ENCODE data around the gene RAMACL. TPM values are rescaled to one million over a fixed set of nuclear protein-coding genes. Genes with fewer than 3 reads are reported as not detected.

Gene RAMACL
- total RNA-seq, 1 donor from 2014 or later = not detected

DNA sequence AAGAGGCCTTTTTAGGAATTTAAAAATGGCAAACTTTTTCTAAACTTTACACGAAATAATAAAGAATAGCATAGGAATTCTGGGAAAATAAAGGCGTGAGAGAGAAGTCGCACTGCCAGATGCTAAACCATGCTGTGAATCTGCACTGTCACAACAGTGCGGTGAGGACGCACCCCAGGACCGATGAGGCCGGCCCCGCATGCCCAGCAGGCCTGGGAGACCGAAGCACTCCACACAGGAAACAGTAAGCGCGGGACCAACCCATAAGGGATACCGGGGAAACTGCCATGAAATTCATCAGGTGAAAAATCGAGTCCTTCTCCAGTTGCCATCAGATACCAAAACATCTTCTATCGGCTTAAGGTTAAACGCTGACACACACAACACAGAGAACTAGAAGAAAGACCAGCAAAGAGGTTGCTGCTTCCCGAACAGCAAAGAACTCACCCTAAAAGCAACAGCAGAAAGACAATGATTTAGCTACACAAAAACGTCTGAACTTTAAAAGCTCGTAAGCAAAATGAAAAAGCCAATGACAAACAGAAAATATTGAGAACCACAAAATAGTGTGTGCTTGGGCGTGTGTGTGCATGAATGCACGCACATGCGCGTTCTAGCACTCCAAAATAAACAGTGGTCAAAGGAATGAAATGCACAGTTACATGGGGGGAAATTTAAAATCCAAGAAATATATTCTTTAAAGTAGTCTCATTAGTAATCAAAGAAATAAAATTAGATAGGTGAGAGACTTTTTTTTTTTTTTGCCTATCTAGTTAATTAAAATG lies 15.4 kb downstream of the RAMACL start:
- Histone ChIP-seq H3K27ac (no peak overlapping the region), H3K9me3 (no peaks in the 10 kb centered on the region), H3K4me3 (no peak overlapping the region), H3K4me1 (peaks cover 0 to 5% of the 10 kb centered on the region in 2 donors), H3K27me3 (no peaks in the 10 kb centered on the region), H3K36me3 (no peaks in the 10 kb centered on the region)
- no peak for DNase-seq (ENCODE audit: low spot score in 2 of 2)
- TF ChIP-seq, protein P1, sequence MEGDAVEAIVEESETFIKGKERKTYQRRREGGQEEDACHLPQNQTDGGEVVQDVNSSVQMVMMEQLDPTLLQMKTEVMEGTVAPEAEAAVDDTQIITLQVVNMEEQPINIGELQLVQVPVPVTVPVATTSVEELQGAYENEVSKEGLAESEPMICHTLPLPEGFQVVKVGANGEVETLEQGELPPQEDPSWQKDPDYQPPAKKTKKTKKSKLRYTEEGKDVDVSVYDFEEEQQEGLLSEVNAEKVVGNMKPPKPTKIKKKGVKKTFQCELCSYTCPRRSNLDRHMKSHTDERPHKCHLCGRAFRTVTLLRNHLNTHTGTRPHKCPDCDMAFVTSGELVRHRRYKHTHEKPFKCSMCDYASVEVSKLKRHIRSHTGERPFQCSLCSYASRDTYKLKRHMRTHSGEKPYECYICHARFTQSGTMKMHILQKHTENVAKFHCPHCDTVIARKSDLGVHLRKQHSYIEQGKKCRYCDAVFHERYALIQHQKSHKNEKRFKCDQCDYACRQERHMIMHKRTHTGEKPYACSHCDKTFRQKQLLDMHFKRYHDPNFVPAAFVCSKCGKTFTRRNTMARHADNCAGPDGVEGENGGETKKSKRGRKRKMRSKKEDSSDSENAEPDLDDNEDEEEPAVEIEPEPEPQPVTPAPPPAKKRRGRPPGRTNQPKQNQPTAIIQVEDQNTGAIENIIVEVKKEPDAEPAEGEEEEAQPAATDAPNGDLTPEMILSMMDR (IDR thresholded peaks at IDR 0.05) = no peak
- intact Hi-C loops (cut with DNase I) = no loop called here

GRCh38 chr6:166569206-166569605 lies 17.3 kb downstream of the RAMACL start:
- TF ChIP-seq, protein P1 (IDR thresholded peaks at IDR 0.05) = no peak
- Histone ChIP-seq H3K27ac (no peak overlapping the region), H3K9me3 (no peaks in the 10 kb centered on the region), H3K36me3 (no peaks in the 10 kb centered on the region), H3K4me1 (peaks cover 0 to 6% of the 10 kb centered on the region in 2 donors), H3K27me3 (no peaks in the 10 kb centered on the region), H3K4me3 (no peak overlapping the region)
- DNase-seq (ENCODE audit: low spot score in 2 of 2) = no peak
- intact Hi-C loops (cut with DNase I) = no loop called here

- H3K27ac ChIP-seq = no peak overlapping the region
- H3K4me3 ChIP-seq = no peak overlapping the region
- TF ChIP-seq, protein P1 (IDR thresholded peaks at IDR 0.05) = no peak
- intact Hi-C loops (cut with DNase I) = no loop called here
- no peaks in the 10 kb centered on the region for H3K9me3 ChIP-seq
- H3K36me3 ChIP-seq = no peaks in the 10 kb centered on the region
- H3K27me3 ChIP-seq = no peaks in the 10 kb centered on the region
- DNase-seq (ENCODE audit: low spot score in 2 of 2) = no peak
- H3K4me1 ChIP-seq = peaks cover 0 to 6% of the 10 kb centered on the region in 2 donors
Measured at GRCh38 chr6:166567813-166568212, 18.7 kb downstream of the RAMACL start.

DNA sequence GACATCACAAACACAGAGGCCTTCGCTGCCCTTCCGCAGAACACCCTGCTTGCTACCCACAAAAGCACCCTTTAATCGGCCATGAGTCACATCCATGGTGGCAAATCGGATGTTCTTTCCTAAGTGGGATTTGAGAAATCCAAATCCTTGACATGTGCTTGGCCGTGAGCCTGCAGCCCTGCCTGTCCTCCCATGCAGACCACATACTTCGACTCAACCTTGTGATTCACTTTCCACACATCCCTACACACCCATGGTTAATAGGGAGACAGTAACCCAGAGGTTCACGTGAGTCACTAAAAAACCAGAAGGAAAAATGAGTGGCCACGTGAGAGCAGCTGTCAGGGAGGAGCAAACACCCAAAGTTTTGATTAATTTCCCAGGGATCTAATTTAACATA lies 19.4 kb downstream of the RAMACL start:
- intact Hi-C loops (cut with DNase I) = no loop called here
- no peak for DNase-seq (ENCODE audit: low spot score in 2 of 2)
- H3K4me3 ChIP-seq = no peak overlapping the region

DNA sequence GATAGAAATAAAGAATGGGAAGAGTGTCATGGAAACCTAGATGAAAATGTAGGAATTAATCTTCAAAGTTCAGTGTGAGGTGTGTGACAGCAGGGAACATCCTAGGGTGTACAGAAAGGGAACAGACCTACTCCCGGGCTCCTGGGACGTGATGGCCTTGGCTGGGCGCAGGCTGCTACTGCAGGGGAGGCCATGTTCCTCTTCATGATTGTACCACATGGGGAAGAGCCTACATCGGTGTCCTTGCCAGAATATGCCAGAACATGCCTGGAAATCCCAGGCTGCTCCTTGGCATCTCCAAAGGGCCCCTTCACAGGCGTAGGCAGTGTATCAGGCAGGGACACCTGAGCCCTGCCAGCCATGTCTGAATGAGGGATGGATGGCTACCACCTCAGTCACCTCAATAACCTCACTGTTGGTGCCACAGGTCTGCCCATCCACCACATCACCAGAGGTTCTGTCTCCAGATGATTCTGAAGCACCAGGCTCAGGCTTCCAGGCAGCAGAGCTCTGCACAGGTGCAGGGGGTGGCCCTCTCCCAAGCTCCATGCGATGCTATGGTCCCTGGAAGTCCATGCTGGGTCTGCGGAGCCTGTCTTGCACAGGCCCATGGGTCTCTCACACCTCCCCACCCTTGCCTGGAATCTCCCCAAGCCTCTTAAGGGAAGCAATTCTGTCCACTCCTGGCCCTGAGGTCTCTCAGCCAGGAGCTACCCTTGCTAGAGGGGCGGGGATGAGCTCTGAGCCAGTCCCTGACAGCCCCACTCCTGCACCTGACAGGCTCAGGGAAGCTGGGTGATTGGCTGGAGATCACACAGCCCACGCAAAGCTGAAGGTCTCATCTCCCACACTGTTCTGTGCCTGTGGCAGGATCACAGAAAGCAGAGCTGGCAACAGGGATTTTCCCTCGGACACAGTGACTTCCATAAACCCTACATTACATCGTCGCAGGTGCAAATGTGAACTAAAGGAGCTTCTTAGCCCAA lies 20.2 kb downstream of the RAMACL start:
- DNase-seq (ENCODE audit: low spot score in 2 of 2) = no peak
- H3K9me3 ChIP-seq = no peaks in the 10 kb centered on the region
- no peak overlapping the region for H3K4me3 ChIP-seq
- TF ChIP-seq, protein P1 (IDR thresholded peaks at IDR 0.05) = no peak
- intact Hi-C loops (cut with DNase I) = no loop called here
- peaks cover 0 to 6% of the 10 kb centered on the region in 2 donors for H3K4me1 ChIP-seq
- no peaks in the 10 kb centered on the region for H3K27me3 ChIP-seq
- H3K36me3 ChIP-seq = no peaks in the 10 kb centered on the region
- no peak overlapping the region for H3K27ac ChIP-seq

More for the DNA sequence above, 19.4 kb downstream of the RAMACL start:
- no peaks in the 10 kb centered on the region for H3K9me3 ChIP-seq
- H3K27ac ChIP-seq = no peak overlapping the region
- H3K4me1 ChIP-seq = peaks cover 0 to 6% of the 10 kb centered on the region in 2 donors
- H3K36me3 ChIP-seq = no peaks in the 10 kb centered on the region
- TF ChIP-seq, protein P1 (IDR thresholded peaks at IDR 0.05) = no peak
- no peaks in the 10 kb centered on the region for H3K27me3 ChIP-seq
